ENCODE results near the gene IFITM1. TPM values are rescaled to one million over a fixed set of nuclear protein-coding genes. Genes with fewer than 3 reads are reported as not detected.

Gene IFITM1
- total RNA-seq, 6 donors from 2014 or later: 16.8 to 119 (median 74.5) TPM

DNA sequence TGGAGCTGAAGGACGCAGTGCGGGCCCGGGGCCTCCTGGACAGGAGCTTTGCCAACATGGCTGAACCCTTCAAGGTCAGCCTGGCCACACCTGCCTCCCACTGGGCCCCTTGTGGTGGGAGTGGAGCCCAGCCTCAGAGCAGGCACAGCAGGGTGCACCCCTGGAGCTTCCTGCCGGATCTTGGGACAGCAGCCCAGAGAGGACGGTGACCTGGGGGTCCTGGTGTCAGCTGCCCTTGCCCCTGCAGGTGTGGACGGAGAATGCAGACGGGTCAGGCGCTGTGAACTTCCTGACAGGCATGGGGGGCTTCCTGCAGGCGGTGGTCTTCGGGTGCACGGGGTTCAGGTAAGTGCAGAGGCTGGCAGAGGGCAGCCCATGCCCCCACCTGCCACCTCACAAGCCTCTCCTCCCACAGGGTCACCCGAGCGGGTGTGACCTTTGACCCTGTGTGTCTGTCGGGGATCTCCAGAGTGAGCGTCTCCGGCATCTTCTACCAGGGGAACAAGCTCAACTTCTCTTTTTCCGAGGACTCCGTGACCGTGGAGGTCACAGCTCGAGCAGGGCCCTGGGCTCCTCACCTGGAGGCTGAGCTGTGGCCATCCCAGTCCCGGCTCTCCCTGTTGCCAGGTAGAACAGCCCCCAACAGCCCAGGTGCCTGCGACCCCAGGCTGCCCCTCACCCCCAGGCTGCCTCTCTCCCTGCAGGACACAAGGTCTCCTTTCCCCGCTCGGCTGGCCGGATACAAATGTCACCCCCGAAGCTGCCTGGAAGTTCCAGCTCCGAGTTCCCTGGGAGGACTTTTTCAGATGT, 19.8 kb upstream of the IFITM1 start:
- TF ChIP-seq EP300 (IDR thresholded peaks at IDR 0.05) (no peak), POLR2AphosphoS5 (IDR thresholded peaks at IDR 0.05) (no peak)
- H3K9me3 ChIP-seq: no peaks in the 10 kb centered on the region
- H3K4me3 ChIP-seq: no peak overlapping the region
- no peak for ATAC-seq (ENCODE audit: low FRiP score in 2 of 2)
- DNase-seq: peak in 1 of 2 donors; percentile 76
- peaks cover 0 to 5% (median under 1%) of the 10 kb centered on the region in 4 donors for H3K27me3 ChIP-seq
- H3K36me3 ChIP-seq: peaks cover 0 to 33% (median 17%) of the 10 kb centered on the region in 4 donors
- no peak overlapping the region for H3K27ac ChIP-seq
- peaks cover 10 to 26% (median 14%) of the 10 kb centered on the region in 4 donors for H3K4me1 ChIP-seq
- WGBS, 2 donors: 89 to 96% methylated on average over 13 to 27 of the region's 27 CpGs

DNA sequence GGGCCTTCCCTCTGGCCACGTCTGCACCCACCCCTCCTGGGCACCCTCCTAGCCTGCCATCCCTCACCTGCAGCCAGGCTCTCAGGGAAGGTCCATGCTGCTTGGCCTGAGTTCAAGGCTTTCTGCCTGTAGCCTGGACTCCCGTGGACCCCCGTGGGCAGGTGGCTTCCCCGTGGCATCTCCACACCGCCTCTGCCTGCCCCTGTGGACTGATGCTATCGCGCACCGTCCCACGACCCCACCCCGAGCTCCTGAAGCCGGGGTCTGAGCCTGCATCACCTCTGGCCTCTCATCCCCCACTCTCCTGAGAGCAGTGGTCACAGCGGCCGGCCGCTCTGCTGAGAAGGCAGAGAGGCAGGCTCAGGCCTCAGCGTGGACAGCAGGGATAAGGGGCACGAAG, 19.1 kb upstream of the IFITM1 start:
- H3K9me3 ChIP-seq: no peaks in the 10 kb centered on the region
- H3K36me3 ChIP-seq: peaks cover 0 to 33% (median 17%) of the 10 kb centered on the region in 4 donors
- peaks cover 0 to 11% (median 4%) of the 10 kb centered on the region in 4 donors for H3K27me3 ChIP-seq
- peaks cover 4 to 23% (median 9%) of the 10 kb centered on the region in 4 donors for H3K4me1 ChIP-seq
- ATAC-seq (ENCODE audit: low FRiP score in 2 of 2): no peak
- no peak overlapping the region for H3K4me3 ChIP-seq
- WGBS, 2 donors: 90 to 93% methylated on average over 15 to 16 of the region's 16 CpGs
- TF ChIP-seq POLR2AphosphoS5 (IDR thresholded peaks at IDR 0.05): no peak
- TF ChIP-seq POLR2A (IDR thresholded peaks at IDR 0.05): no peak
- TF ChIP-seq, protein P1, sequence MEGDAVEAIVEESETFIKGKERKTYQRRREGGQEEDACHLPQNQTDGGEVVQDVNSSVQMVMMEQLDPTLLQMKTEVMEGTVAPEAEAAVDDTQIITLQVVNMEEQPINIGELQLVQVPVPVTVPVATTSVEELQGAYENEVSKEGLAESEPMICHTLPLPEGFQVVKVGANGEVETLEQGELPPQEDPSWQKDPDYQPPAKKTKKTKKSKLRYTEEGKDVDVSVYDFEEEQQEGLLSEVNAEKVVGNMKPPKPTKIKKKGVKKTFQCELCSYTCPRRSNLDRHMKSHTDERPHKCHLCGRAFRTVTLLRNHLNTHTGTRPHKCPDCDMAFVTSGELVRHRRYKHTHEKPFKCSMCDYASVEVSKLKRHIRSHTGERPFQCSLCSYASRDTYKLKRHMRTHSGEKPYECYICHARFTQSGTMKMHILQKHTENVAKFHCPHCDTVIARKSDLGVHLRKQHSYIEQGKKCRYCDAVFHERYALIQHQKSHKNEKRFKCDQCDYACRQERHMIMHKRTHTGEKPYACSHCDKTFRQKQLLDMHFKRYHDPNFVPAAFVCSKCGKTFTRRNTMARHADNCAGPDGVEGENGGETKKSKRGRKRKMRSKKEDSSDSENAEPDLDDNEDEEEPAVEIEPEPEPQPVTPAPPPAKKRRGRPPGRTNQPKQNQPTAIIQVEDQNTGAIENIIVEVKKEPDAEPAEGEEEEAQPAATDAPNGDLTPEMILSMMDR (IDR thresholded peaks at IDR 0.05): no peak
- no peak for TF ChIP-seq EP300 (IDR thresholded peaks at IDR 0.05)
- peak in 1 of 2 donors; percentile 68 for DNase-seq
- no peak overlapping the region for H3K27ac ChIP-seq

- Histone ChIP-seq H3K4me3 (no peak overlapping the region), H3K27ac (no peak overlapping the region), H3K36me3 (peaks cover 0 to 33% (median 17%) of the 10 kb centered on the region in 4 donors), H3K27me3 (peaks cover 0 to 16% (median 4%) of the 10 kb centered on the region in 4 donors), H3K4me1 (peaks cover 0 to 23% (median 2%) of the 10 kb centered on the region in 4 donors), H3K9me3 (no peaks in the 10 kb centered on the region)
- DNase-seq (no peak), ATAC-seq (ENCODE audit: low FRiP score in 2 of 2) (no peak)
- 85 to 86% methylated on average over 18 to 25 of the region's 26 CpGs for WGBS, 2 donors
- TF ChIP-seq POLR2A (IDR thresholded peaks at IDR 0.05) (no peak), EP300 (IDR thresholded peaks at IDR 0.05) (no peak), POLR2AphosphoS5 (IDR thresholded peaks at IDR 0.05) (no peak)
- TF ChIP-seq, protein P1 (IDR thresholded peaks at IDR 0.05): no peak
Measured at GRCh38 chr11:295351-296170, 18.3 kb upstream of the IFITM1 start.

GRCh38 chr11:296171-297050, 17.4 kb upstream of the IFITM1 start:
- Histone ChIP-seq H3K9me3 (no peaks in the 10 kb centered on the region), H3K27me3 (peaks cover 0 to 16% (median 4%) of the 10 kb centered on the region in 4 donors), H3K36me3 (peaks cover 0 to 33% (median 17%) of the 10 kb centered on the region in 4 donors), H3K27ac (no peak overlapping the region), H3K4me3 (no peak overlapping the region), H3K4me1 (peaks cover 0 to 23% (median 2%) of the 10 kb centered on the region in 4 donors)
- TF ChIP-seq POLR2AphosphoS5 (IDR thresholded peaks at IDR 0.05) (no peak), POLR2A (IDR thresholded peaks at IDR 0.05) (no peak), EP300 (IDR thresholded peaks at IDR 0.05) (no peak)
- TF ChIP-seq, protein P1 (IDR thresholded peaks at IDR 0.05): no peak
- ATAC-seq (ENCODE audit: low FRiP score in 2 of 2) (no peak), DNase-seq (peak in 1 of 2 donors; percentile 78)
- WGBS, 2 donors: 74 to 82% methylated on average over 6 to 33 of the region's 35 CpGs
